ENCODE measurements around the gene ZNF474. TPM values are rescaled to one million over a fixed set of nuclear protein-coding genes. Genes with fewer than 3 reads are reported as not detected.
A peak's percentile ranks its signal among the peaks of the same experiment; 100 is the strongest.

ZNF474 gene
- total RNA-seq, 1 experiment from 2014 or later, result 0.56 TPM

GRCh38 chr5:122184676-122185255, 55.4 kb downstream of the ZNF474 start:
- H3K4me1 Mint-ChIP-seq (ENCODE audit: insufficient read depth, unreplicated experiment), result peaks cover 43% of the 10 kb centered on the region
- H3K9me3 Mint-ChIP-seq (ENCODE audit: unreplicated experiment), result no peaks in the 10 kb centered on the region
- no peaks in the 10 kb centered on the region for H3K36me3 Mint-ChIP-seq (ENCODE audit: insufficient read depth, unreplicated experiment)
- peak overlapping the region; percentile 85 for H3K27ac Mint-ChIP-seq (ENCODE audit: low read depth, unreplicated experiment)
- intact Hi-C loops (cut with micrococcal nuclease), result loop anchor here (5.0 kb wide), 4 partner anchors 217 to 1313 kb away; partner anchors contain the start of genes PPIC and SNX24
- TF ChIP-seq CTCF (IDR thresholded peaks at IDR 0.05; ENCODE audit: unreplicated experiment), result no peak
- no TSS peak for BruUV-seq (replicated peaks)
- CTCF ChIA-PET, result interaction anchor here (0.6 to 2.5 kb wide), 14 partner anchors 10 to 1363 kb away, joined by 3 to 36 read pairs (median 4); no protein-coding TSS in a partner anchor
- no peak for DNase-seq (ENCODE audit: unreplicated experiment)
- no peak overlapping the region for H3K4me3 Mint-ChIP-seq (ENCODE audit: unreplicated experiment)
- H3K27me3 Mint-ChIP-seq (ENCODE audit: insufficient read depth, unreplicated experiment), result no peaks in the 10 kb centered on the region
- POLR2A ChIA-PET, result interaction anchor here (0.6 to 1.7 kb wide), 11 partner anchors 21 to 1739 kb away, joined by 3 to 17 read pairs (median 5); partner anchors contain the start of genes LOX and SNX24

GRCh38 chr5:122187426-122187825, 58.1 kb downstream of the ZNF474 start:
- BruUV-seq (replicated peaks), result no TSS peak
- Mint-ChIP-seq H3K27ac (ENCODE audit: low read depth, unreplicated experiment) (no peak overlapping the region), H3K36me3 (ENCODE audit: insufficient read depth, unreplicated experiment) (no peaks in the 10 kb centered on the region), H3K4me1 (ENCODE audit: insufficient read depth, unreplicated experiment) (peaks cover 24% of the 10 kb centered on the region), H3K9me3 (ENCODE audit: unreplicated experiment) (no peaks in the 10 kb centered on the region), H3K27me3 (ENCODE audit: insufficient read depth, unreplicated experiment) (no peaks in the 10 kb centered on the region), H3K4me3 (ENCODE audit: unreplicated experiment) (no peak overlapping the region)
- DNase-seq (ENCODE audit: unreplicated experiment), result no peak
- intact Hi-C loops (cut with micrococcal nuclease), result no loop called here
- ChIA-PET CTCF (interaction anchor here (0.6 to 2.6 kb wide), 13 partner anchors 8 to 231 kb away, joined by 3 to 18 read pairs (median 3); no protein-coding TSS in a partner anchor), POLR2A (interaction anchor here (0.6 to 1.3 kb wide), 3 partner anchors 8 to 287 kb away, joined by 3 to 4 read pairs (median 3); no protein-coding TSS in a partner anchor)
- TF ChIP-seq CTCF (IDR thresholded peaks at IDR 0.05; ENCODE audit: unreplicated experiment), result no peak

- DNase-seq (ENCODE audit: unreplicated experiment), result no peak
- H3K27me3 Mint-ChIP-seq (ENCODE audit: insufficient read depth, unreplicated experiment), result no peaks in the 10 kb centered on the region
- no peaks in the 10 kb centered on the region for H3K36me3 Mint-ChIP-seq (ENCODE audit: insufficient read depth, unreplicated experiment)
- ChIA-PET CTCF (interaction anchor here (0.6 to 14.1 kb wide), 12 partner anchors 10 to 683 kb away, joined by 3 to 402 read pairs (median 4); no protein-coding TSS in a partner anchor), POLR2A (interaction anchor here (0.6 kb wide), 1 partner anchor 229 kb away, joined by 3 read pairs; no protein-coding TSS in a partner anchor)
- intact Hi-C loops (cut with micrococcal nuclease), result loop anchor here (10.0 kb wide), 1 partner anchor 1155 kb away; no protein-coding TSS in a partner anchor
- no peak overlapping the region for H3K27ac Mint-ChIP-seq (ENCODE audit: low read depth, unreplicated experiment)
- peaks cover 5% of the 10 kb centered on the region for H3K4me1 Mint-ChIP-seq (ENCODE audit: insufficient read depth, unreplicated experiment)
- no peaks in the 10 kb centered on the region for H3K9me3 Mint-ChIP-seq (ENCODE audit: unreplicated experiment)
- no TSS peak for BruUV-seq (replicated peaks)
- no peak for TF ChIP-seq CTCF (IDR thresholded peaks at IDR 0.05; ENCODE audit: unreplicated experiment)
- no peak overlapping the region for H3K4me3 Mint-ChIP-seq (ENCODE audit: unreplicated experiment)
Measured at GRCh38 chr5:122190156-122190555, 60.8 kb downstream of the ZNF474 start.
